ENCODE measurements around the gene MCTP1. TPM values are rescaled to one million over a fixed set of nuclear protein-coding genes. Genes with fewer than 3 reads are reported as not detected.

The MCTP1 gene
- total RNA-seq, 4 donors from 2014 or later, result 44.7 to 88.7 (median 74.3) TPM

DNA sequence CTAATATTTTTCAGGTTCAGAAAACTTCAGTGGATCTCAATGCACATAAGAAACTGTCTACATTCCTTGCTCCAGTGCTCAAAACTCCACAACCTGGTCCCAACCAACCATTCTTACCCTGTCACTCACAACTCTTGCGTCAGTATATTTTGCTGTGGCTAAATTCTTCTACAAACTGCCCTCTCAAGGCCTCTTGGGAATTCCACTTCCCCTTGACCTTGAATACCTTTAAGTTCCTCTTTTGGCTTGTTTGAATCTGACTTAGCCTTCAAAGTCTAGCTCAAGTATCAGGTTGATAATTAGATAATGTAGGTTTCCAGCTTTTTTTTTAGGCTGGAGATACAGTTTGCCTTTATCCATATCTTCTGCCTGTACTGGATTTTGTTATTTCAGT, 538.2 kb downstream of the MCTP1 start:
- TF ChIP-seq, protein P1, sequence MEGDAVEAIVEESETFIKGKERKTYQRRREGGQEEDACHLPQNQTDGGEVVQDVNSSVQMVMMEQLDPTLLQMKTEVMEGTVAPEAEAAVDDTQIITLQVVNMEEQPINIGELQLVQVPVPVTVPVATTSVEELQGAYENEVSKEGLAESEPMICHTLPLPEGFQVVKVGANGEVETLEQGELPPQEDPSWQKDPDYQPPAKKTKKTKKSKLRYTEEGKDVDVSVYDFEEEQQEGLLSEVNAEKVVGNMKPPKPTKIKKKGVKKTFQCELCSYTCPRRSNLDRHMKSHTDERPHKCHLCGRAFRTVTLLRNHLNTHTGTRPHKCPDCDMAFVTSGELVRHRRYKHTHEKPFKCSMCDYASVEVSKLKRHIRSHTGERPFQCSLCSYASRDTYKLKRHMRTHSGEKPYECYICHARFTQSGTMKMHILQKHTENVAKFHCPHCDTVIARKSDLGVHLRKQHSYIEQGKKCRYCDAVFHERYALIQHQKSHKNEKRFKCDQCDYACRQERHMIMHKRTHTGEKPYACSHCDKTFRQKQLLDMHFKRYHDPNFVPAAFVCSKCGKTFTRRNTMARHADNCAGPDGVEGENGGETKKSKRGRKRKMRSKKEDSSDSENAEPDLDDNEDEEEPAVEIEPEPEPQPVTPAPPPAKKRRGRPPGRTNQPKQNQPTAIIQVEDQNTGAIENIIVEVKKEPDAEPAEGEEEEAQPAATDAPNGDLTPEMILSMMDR (IDR thresholded peaks at IDR 0.05; ENCODE audit: low read depth), result no peak

DNA sequence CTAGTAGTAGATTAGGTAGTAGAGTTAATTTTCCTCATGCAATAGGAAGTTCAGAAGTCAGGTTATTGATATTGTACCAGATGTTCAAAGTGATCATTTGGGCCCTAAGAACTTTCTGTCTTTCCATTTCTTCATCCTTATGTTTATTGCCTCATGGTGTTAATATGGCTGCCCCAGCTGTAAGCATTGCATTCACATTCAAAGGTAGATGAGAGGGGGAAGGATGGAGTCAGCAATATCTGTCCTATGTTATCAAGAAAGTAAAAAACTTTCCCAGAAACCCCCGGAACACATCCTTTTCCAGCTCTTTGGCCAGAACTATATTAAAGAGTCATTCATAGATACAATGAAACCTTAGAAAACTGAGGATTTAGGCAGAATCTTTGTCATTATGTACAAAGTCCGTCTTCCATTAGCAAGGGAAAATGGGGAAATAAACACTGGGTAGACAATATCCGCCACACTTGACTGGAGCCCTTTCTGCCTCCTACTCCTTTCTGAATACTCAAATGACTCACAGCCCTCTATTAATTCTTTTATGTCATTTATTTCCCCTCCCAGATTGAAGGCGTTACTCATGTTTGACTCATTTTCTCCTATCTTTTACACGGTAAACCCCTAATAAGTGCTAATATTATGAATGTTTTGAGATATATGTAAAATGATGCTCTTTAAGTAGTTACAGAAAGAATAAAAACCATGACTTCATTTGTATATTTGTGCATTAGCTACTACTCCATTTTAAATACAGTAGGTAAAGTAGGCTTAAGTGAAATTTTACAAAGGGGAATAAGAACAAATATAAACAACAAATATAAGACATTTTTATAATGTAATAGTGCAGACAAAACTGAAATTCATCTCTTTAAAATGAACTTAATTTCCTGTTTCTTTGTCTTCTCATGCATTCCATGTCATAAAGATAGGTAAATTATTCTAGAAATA, 538.8 kb downstream of the MCTP1 start:
- TF ChIP-seq, protein P1 (IDR thresholded peaks at IDR 0.05; ENCODE audit: low read depth), result no peak

DNA sequence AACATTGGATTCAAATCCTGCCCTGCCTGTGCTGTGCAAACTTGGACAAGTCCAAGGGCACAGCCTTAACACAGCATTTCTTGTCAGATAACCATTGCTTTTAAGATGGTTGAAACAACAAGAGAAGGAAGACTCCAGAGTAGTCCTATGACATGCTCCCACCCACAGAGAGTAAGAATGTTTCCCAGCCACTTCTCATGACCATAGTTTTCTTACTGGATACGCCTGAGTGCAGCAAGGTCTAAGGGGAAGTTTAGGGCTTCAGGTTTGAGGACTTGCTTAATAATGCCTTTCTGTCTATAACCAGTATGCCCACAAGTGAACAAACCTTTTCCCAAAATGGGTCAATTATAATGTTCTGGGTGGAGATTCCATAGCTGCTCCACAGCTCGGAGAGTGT, 540.0 kb downstream of the MCTP1 start:
- TF ChIP-seq, protein P1 (IDR thresholded peaks at IDR 0.05; ENCODE audit: low read depth), result no peak

DNA sequence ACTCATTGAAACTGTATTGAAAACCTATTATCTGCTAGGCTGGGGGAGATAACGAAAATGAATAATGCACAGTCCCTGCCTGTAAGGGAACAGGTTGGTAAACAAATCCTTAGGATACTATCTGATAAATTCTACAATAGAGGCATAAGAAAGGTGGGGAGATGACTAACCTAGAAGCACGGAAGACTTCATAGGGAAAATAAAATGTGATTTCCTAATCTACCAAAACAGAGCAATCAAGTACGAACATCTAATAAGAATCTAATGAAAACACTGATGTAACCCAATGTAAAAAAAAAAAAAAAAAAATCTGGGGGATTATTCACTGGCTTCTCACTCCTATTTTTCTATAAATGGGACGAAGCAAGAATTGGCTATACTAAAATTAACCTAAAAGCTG, 542.0 kb downstream of the MCTP1 start:
- TF ChIP-seq, protein P1 (IDR thresholded peaks at IDR 0.05; ENCODE audit: low read depth), result no peak

DNA sequence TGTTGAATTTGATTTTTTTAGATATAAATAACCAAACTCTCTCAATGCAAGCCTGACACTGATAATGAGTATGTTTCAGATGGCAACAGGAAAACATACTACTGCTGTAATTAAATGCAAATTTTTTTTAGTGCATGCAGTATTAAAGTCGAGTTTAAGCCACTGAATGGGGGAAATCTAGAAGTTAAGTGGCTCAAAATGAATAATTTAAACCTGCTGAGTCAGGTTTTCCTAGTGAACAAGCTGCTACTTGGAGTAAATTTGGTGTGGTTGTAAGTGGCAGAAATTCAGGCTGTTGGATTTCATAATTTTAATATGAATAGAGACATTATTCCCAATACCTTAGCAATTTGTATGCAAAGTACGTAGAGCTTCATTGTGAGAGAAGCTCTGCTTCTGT, 544.6 kb downstream of the MCTP1 start:
- TF ChIP-seq, protein P1 (IDR thresholded peaks at IDR 0.05; ENCODE audit: low read depth), result no peak

DNA sequence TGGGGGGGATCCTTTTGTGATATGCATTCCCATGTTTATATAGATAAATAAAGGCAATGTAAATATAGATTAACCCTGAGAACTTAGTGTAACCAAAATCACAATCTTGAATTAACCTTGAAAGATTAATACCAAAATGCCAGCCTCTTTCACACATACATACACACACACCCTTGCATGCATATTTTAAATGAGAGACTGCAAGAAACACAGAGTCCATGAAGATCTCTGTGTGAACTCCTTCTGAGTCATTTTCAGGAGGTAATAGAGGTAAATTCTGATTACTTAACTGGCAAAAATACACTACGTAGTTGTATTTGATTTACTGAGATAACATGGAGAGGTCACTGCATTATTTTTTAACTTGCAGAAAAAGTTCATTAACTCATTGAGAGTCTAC, 548.4 kb downstream of the MCTP1 start:
- TF ChIP-seq, protein P1 (IDR thresholded peaks at IDR 0.05; ENCODE audit: low read depth), result no peak

DNA sequence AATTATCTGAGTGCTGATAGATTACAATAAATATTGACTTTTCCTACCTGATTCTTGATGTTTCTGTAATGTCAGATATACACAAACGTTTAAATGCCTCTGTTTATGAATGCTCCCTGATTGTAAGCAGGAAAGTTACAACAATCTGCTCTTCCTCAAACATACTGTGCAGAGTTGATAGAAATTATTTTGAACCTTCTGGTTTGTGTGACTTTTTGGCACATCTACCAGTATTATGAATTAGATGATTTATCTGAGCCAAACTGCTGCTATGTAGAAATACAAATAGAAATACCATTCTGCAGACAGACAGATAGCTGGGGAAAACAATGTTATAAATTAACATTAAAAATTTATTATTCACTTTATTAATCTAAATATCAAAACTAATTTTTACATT, 553.4 kb downstream of the MCTP1 start:
- TF ChIP-seq, protein P1 (IDR thresholded peaks at IDR 0.05; ENCODE audit: low read depth), result no peak
